Trophoblast cell (in vitro differentiated cells and primary cell): ENCODE measurements around the gene SLC22A17.
"Not testable (repeated sequence)": the region's sequence is repeated elsewhere in the genome, so short reads cannot be mapped to it uniquely, and the experiment has no call there.

Source experiments
- DNase-seq, 2 donors: peaks; one replicate each; pipeline ENCODE4 v3.0.0-alpha.2; 2016
- H2AFZ ChIP-seq: 2 replicates; pipeline ENCODE4 v1.6.1; 2013; ENCODE audit warnings: low read length, moderate library complexity, mild to moderate bottlenecking; ENCODE audit not compliant: insufficient read depth, poor library complexity
- H2AK5ac ChIP-seq: 2 replicates; pipeline ENCODE4 v1.6.1; 2013; ENCODE audit warnings: mild to moderate bottlenecking, low read length
- H2BK120ac ChIP-seq: 2 replicates; pipeline ENCODE4 v1.6.1; 2013; ENCODE audit warnings: low read length, mild to moderate bottlenecking, moderate library complexity; ENCODE audit not compliant: insufficient read depth, poor library complexity
- H2BK12ac ChIP-seq: 2 replicates; pipeline ENCODE4 v1.6.1; 2013; ENCODE audit warnings: mild to moderate bottlenecking, low read length, moderate library complexity
- H2BK5ac ChIP-seq: 2 replicates; pipeline ENCODE4 v1.6.1; 2013; ENCODE audit warnings: low read length, low read depth, moderate library complexity, mild to moderate bottlenecking; ENCODE audit not compliant: poor library complexity
- H3K14ac ChIP-seq: 2 replicates; pipeline ENCODE4 v1.6.1; 2013; ENCODE audit warnings: mild to moderate bottlenecking, low read length
- H3K18ac ChIP-seq: 2 replicates; pipeline ENCODE4 v1.6.1; 2013; ENCODE audit warnings: mild to moderate bottlenecking, low read length
- H3K23ac ChIP-seq: 2 replicates; pipeline ENCODE4 v1.6.1; 2013; ENCODE audit warnings: low read length
- H3K27ac ChIP-seq: 2 replicates; pipeline ENCODE4 v1.5.1; 2013; ENCODE audit warnings: low read depth, mild to moderate bottlenecking, inconsistent platforms, low read length, moderate library complexity
- H3K27me3 ChIP-seq: 2 replicates; pipeline ENCODE4 v1.6.1; 2013; ENCODE audit warnings: inconsistent platforms, mild to moderate bottlenecking, low read length, moderate library complexity; ENCODE audit not compliant: insufficient read depth
- H3K36me3 ChIP-seq, 2 experiments: 1 replicate in 1 of 2; 2 replicates in 1 of 2; pipeline ENCODE4 v1.6.1; 2013; ENCODE audit warnings: low read length in 2 of 2, mild to moderate bottlenecking in 2 of 2, moderate library complexity in 1 of 2; ENCODE audit not compliant: insufficient read depth in 2 of 2, control insufficient read depth in 1 of 2
- H3K4ac ChIP-seq: 2 replicates; pipeline ENCODE4 v1.6.1; 2013; ENCODE audit warnings: low read depth, mild to moderate bottlenecking, low read length, moderate library complexity
- H3K4me1 ChIP-seq, 2 experiments: 1 replicate in 1 of 2; 2 replicates in 1 of 2; pipeline ENCODE4 v1.6.1; 2013; ENCODE audit warnings: low read length in 2 of 2, mild to moderate bottlenecking in 2 of 2, moderate library complexity in 1 of 2; ENCODE audit not compliant: insufficient read depth in 2 of 2, control insufficient read depth in 1 of 2
- H3K4me2 ChIP-seq: 2 replicates; pipeline ENCODE4 v1.6.1; 2013; ENCODE audit warnings: inconsistent platforms, mild to moderate bottlenecking, low read length, moderate library complexity
- H3K4me3 ChIP-seq: 2 replicates; pipeline ENCODE4 v1.5.1; 2013; ENCODE audit warnings: mild to moderate bottlenecking, low read depth, low read length, inconsistent platforms
- H3K79me1 ChIP-seq: one replicate; pipeline ENCODE4 v1.6.1; 2013; ENCODE audit warnings: low read length
- H3K79me2 ChIP-seq: 2 replicates; pipeline ENCODE4 v1.6.1; 2013; ENCODE audit warnings: low read length, mild to moderate bottlenecking; ENCODE audit not compliant: control insufficient read depth, insufficient read depth, poor library complexity
- H3K9ac ChIP-seq: 2 replicates; pipeline ENCODE4 v1.6.1; 2013; ENCODE audit warnings: mild to moderate bottlenecking, low read length
- H3K9me3 ChIP-seq: 2 replicates; pipeline ENCODE4 v1.6.1; 2013; ENCODE audit warnings: low read depth, mild to moderate bottlenecking, control low read depth, inconsistent platforms, low read length; ENCODE audit not compliant: insufficient read depth
- H4K12ac ChIP-seq: 2 replicates; pipeline ENCODE4 v1.6.1; 2013; ENCODE audit warnings: low read depth, mild to moderate bottlenecking, low read length, moderate library complexity
- H4K8ac ChIP-seq: 2 replicates; pipeline ENCODE4 v1.6.1; 2013; ENCODE audit warnings: low read depth, mild to moderate bottlenecking, low read length, moderate library complexity
- H4K91ac ChIP-seq: one replicate; pipeline ENCODE4 v1.6.1; 2013; ENCODE audit warnings: low read depth, mild to moderate bottlenecking, low read length, moderate library complexity
- WGBS: extraction: QIAGEN DNeasy Blood & Tissue Kit; methylation state at CpG from one replicate; pipeline ENCODE4 v1.1.7; 2013; ENCODE audit warnings: missing lambda C conversion rate; ENCODE audit not compliant: insufficient read length, insufficient coverage; ENCODE audit errors: extremely low coverage; 5-methylcytosine and 5-hydroxymethylcytosine counted together

Gene SLC22A17

GRCh38 chr14:23392613-23393012 is 39.9 kb upstream of the SLC22A17 start:
- WGBS, result no CpG with 5 or more reads among the region's 7 CpGs
- H2BK5ac ChIP-seq, result no peak overlapping the region
- H3K23ac ChIP-seq, result no peak overlapping the region
- no peaks in the 10 kb centered on the region for H3K79me1 ChIP-seq
- H2AK5ac ChIP-seq, result no peak overlapping the region
- no peak overlapping the region for H2AFZ ChIP-seq
- no peak overlapping the region for H2BK12ac ChIP-seq
- H3K4me3 ChIP-seq, result no peak overlapping the region
- H3K14ac ChIP-seq, result no peak overlapping the region
- no peak overlapping the region for H3K4me2 ChIP-seq
- DNase-seq, result no peak
- H3K4me1 ChIP-seq, result no peaks in the 10 kb centered on the region
- no peak overlapping the region for H4K8ac ChIP-seq
- no peaks in the 10 kb centered on the region for H3K36me3 ChIP-seq
- no peak overlapping the region for H3K27ac ChIP-seq
- H3K79me2 ChIP-seq, result no peaks in the 10 kb centered on the region
- H4K91ac ChIP-seq, result no peak overlapping the region
- H2BK120ac ChIP-seq, result no peak overlapping the region
- no peak overlapping the region for H3K4ac ChIP-seq
- no peaks in the 10 kb centered on the region for H3K27me3 ChIP-seq
- H3K9ac ChIP-seq, result no peak overlapping the region
- H3K9me3 ChIP-seq, result peaks cover 3% of the 10 kb centered on the region
- no peak overlapping the region for H3K18ac ChIP-seq
- H4K12ac ChIP-seq, result no peak overlapping the region

- not testable (repeated sequence) for H3K27ac ChIP-seq, H3K79me1 ChIP-seq, H2BK12ac ChIP-seq, H2BK120ac ChIP-seq, H2AFZ ChIP-seq, H4K12ac ChIP-seq, H3K36me3 ChIP-seq, H3K14ac ChIP-seq, H3K4me2 ChIP-seq, DNase-seq, H2AK5ac ChIP-seq, H3K4me3 ChIP-seq, H3K79me2 ChIP-seq, H4K8ac ChIP-seq, H3K4ac ChIP-seq, H2BK5ac ChIP-seq, H4K91ac ChIP-seq, H3K9ac ChIP-seq, H3K23ac ChIP-seq, H3K27me3 ChIP-seq, H3K9me3 ChIP-seq, H3K18ac ChIP-seq, H3K4me1 ChIP-seq
- no CpG with 5 or more reads among the region's 19 CpGs for WGBS
Observed at GRCh38 chr14:23389871-23390270, 37.2 kb upstream of the SLC22A17 start.

- no CpG with 5 or more reads among the region's 12 CpGs for WGBS
- no peak overlapping the region for H3K4me3 ChIP-seq
Observed at GRCh38 chr14:23389396-23389795, 36.7 kb upstream of the SLC22A17 start.

GRCh38 chr14:23388996-23389395 is 36.3 kb upstream of the SLC22A17 start:
- H3K4me2 ChIP-seq, result no peak overlapping the region
- H3K9me3 ChIP-seq, result no peaks in the 10 kb centered on the region
- H3K27ac ChIP-seq, result no peak overlapping the region
- no peak overlapping the region for H2BK12ac ChIP-seq
- H3K14ac ChIP-seq, result no peak overlapping the region
- WGBS, result no CpG with 5 or more reads among the region's 8 CpGs
- no peak overlapping the region for H2AK5ac ChIP-seq
- no peak overlapping the region for H2BK5ac ChIP-seq
- no peaks in the 10 kb centered on the region for H3K27me3 ChIP-seq
- DNase-seq, result no peak
- H4K12ac ChIP-seq, result no peak overlapping the region
- no peak overlapping the region for H2AFZ ChIP-seq
- H3K23ac ChIP-seq, result no peak overlapping the region
- H2BK120ac ChIP-seq, result no peak overlapping the region
- no peaks in the 10 kb centered on the region for H3K36me3 ChIP-seq
- no peak overlapping the region for H3K4me3 ChIP-seq
- H3K18ac ChIP-seq, result no peak overlapping the region
- H3K79me1 ChIP-seq, result no peaks in the 10 kb centered on the region
- no peaks in the 10 kb centered on the region for H3K4me1 ChIP-seq
- H4K91ac ChIP-seq, result no peak overlapping the region
- no peak overlapping the region for H3K9ac ChIP-seq
- H3K4ac ChIP-seq, result no peak overlapping the region
- no peaks in the 10 kb centered on the region for H3K79me2 ChIP-seq
- no peak overlapping the region for H4K8ac ChIP-seq

More at GRCh38 chr14:23389396-23389795, 36.7 kb upstream of the SLC22A17 start:
- H3K23ac ChIP-seq, result no peak overlapping the region
- DNase-seq, result no peak
- no peak overlapping the region for H4K91ac ChIP-seq
- H4K12ac ChIP-seq, result no peak overlapping the region
- H2AFZ ChIP-seq, result no peak overlapping the region
- no peak overlapping the region for H3K18ac ChIP-seq
- H3K4ac ChIP-seq, result no peak overlapping the region
- H3K27ac ChIP-seq, result no peak overlapping the region
- H4K8ac ChIP-seq, result no peak overlapping the region
- H3K36me3 ChIP-seq, result no peaks in the 10 kb centered on the region
- H2BK12ac ChIP-seq, result no peak overlapping the region
- no peaks in the 10 kb centered on the region for H3K4me1 ChIP-seq
- no peaks in the 10 kb centered on the region for H3K79me1 ChIP-seq
- H2BK120ac ChIP-seq, result no peak overlapping the region
- no peak overlapping the region for H3K4me2 ChIP-seq
- H3K9ac ChIP-seq, result no peak overlapping the region
- H3K14ac ChIP-seq, result no peak overlapping the region
- no peak overlapping the region for H2AK5ac ChIP-seq
- H3K27me3 ChIP-seq, result no peaks in the 10 kb centered on the region
- no peak overlapping the region for H2BK5ac ChIP-seq
- no peaks in the 10 kb centered on the region for H3K9me3 ChIP-seq
- H3K79me2 ChIP-seq, result no peaks in the 10 kb centered on the region
